Measurements from ENCODE around the gene POLR1E.

POLR1E gene

GRCh38 chr9:37528652-37529471 lies 43.1 kb downstream of the POLR1E start:
- peak overlapping the region; percentile 22 to 42 for H3K4me3 ChIP-seq (ENCODE audit: low read length in 2 of 2)
- H3K9ac ChIP-seq (ENCODE audit: low read depth in 1 of 2, low read length in 2 of 2) = peak overlapping the region in 1 of 2 donors; percentile 54
- H3K9me3 ChIP-seq (ENCODE audit: control insufficient read depth in 2 of 2, low read length in 2 of 2) = no peaks in the 10 kb centered on the region
- peaks cover 3 to 13% of the 10 kb centered on the region in 2 donors for H3K36me3 ChIP-seq (ENCODE audit: control insufficient read depth in 2 of 2, insufficient read depth in 2 of 2, low read length in 2 of 2)
- peak overlapping the region; percentile 38 to 71 for H3K27ac ChIP-seq (ENCODE audit: low read depth in 2 of 2, low read length in 2 of 2)
- no peaks in the 10 kb centered on the region for H3K27me3 ChIP-seq (ENCODE audit: control insufficient read depth in 2 of 2, insufficient read depth in 2 of 2, low read length in 2 of 2)
- H3K4me1 ChIP-seq (ENCODE audit: control insufficient read depth in 2 of 2, insufficient read depth in 2 of 2, low read length in 2 of 2) = peaks cover 0 to 3% of the 10 kb centered on the region in 2 donors

- no peaks in the 10 kb centered on the region for H3K9me3 ChIP-seq (ENCODE audit: control insufficient read depth in 2 of 2, low read length in 2 of 2)
- no peak overlapping the region for H3K9ac ChIP-seq (ENCODE audit: low read depth in 1 of 2, low read length in 2 of 2)
- H3K27me3 ChIP-seq (ENCODE audit: control insufficient read depth in 2 of 2, insufficient read depth in 2 of 2, low read length in 2 of 2) = no peaks in the 10 kb centered on the region
- H3K27ac ChIP-seq (ENCODE audit: low read depth in 2 of 2, low read length in 2 of 2) = peak overlapping the region; percentile 39 to 69
- H3K36me3 ChIP-seq (ENCODE audit: control insufficient read depth in 2 of 2, insufficient read depth in 2 of 2, low read length in 2 of 2) = peaks cover 3 to 12% of the 10 kb centered on the region in 2 donors
- H3K4me1 ChIP-seq (ENCODE audit: control insufficient read depth in 2 of 2, insufficient read depth in 2 of 2, low read length in 2 of 2) = peaks cover 0 to 3% of the 10 kb centered on the region in 2 donors
- peak overlapping the region in 1 of 2 donors; percentile 33 for H3K4me3 ChIP-seq (ENCODE audit: low read length in 2 of 2)
These were observed 46.0 kb downstream of the POLR1E start for GRCh38 chr9:37531699-37532098.

GRCh38 chr9:37534412-37534811 lies 48.7 kb downstream of the POLR1E start:
- no peak overlapping the region for H3K27ac ChIP-seq (ENCODE audit: low read depth in 2 of 2, low read length in 2 of 2)
- H3K36me3 ChIP-seq (ENCODE audit: control insufficient read depth in 2 of 2, insufficient read depth in 2 of 2, low read length in 2 of 2) = peaks cover 0 to 14% of the 10 kb centered on the region in 2 donors
- no peak overlapping the region for H3K9ac ChIP-seq (ENCODE audit: low read depth in 1 of 2, low read length in 2 of 2)
- H3K4me1 ChIP-seq (ENCODE audit: control insufficient read depth in 2 of 2, insufficient read depth in 2 of 2, low read length in 2 of 2) = no peaks in the 10 kb centered on the region
- no peaks in the 10 kb centered on the region for H3K9me3 ChIP-seq (ENCODE audit: control insufficient read depth in 2 of 2, low read length in 2 of 2)
- no peaks in the 10 kb centered on the region for H3K27me3 ChIP-seq (ENCODE audit: control insufficient read depth in 2 of 2, insufficient read depth in 2 of 2, low read length in 2 of 2)
- H3K4me3 ChIP-seq (ENCODE audit: low read length in 2 of 2) = no peak overlapping the region

GRCh38 chr9:37534901-37535300 lies 49.2 kb downstream of the POLR1E start:
- H3K9ac ChIP-seq (ENCODE audit: low read depth in 1 of 2, low read length in 2 of 2) = no peak overlapping the region
- H3K27me3 ChIP-seq (ENCODE audit: control insufficient read depth in 2 of 2, insufficient read depth in 2 of 2, low read length in 2 of 2) = no peaks in the 10 kb centered on the region
- no peak overlapping the region for H3K4me3 ChIP-seq (ENCODE audit: low read length in 2 of 2)
- peaks cover 0 to 14% of the 10 kb centered on the region in 2 donors for H3K36me3 ChIP-seq (ENCODE audit: control insufficient read depth in 2 of 2, insufficient read depth in 2 of 2, low read length in 2 of 2)
- H3K4me1 ChIP-seq (ENCODE audit: control insufficient read depth in 2 of 2, insufficient read depth in 2 of 2, low read length in 2 of 2) = no peaks in the 10 kb centered on the region
- no peaks in the 10 kb centered on the region for H3K9me3 ChIP-seq (ENCODE audit: control insufficient read depth in 2 of 2, low read length in 2 of 2)
- no peak overlapping the region for H3K27ac ChIP-seq (ENCODE audit: low read depth in 2 of 2, low read length in 2 of 2)

GRCh38 chr9:37538099-37538498 lies 52.4 kb downstream of the POLR1E start:
- Histone ChIP-seq H3K27me3 (ENCODE audit: control insufficient read depth in 2 of 2, insufficient read depth in 2 of 2, low read length in 2 of 2) (no peaks in the 10 kb centered on the region), H3K9ac (ENCODE audit: low read depth in 1 of 2, low read length in 2 of 2) (no peak overlapping the region), H3K27ac (ENCODE audit: low read depth in 2 of 2, low read length in 2 of 2) (no peak overlapping the region), H3K4me3 (ENCODE audit: low read length in 2 of 2) (no peak overlapping the region), H3K36me3 (ENCODE audit: control insufficient read depth in 2 of 2, insufficient read depth in 2 of 2, low read length in 2 of 2) (peaks cover 0 to 14% of the 10 kb centered on the region in 2 donors), H3K9me3 (ENCODE audit: control insufficient read depth in 2 of 2, low read length in 2 of 2) (no peaks in the 10 kb centered on the region), H3K4me1 (ENCODE audit: control insufficient read depth in 2 of 2, insufficient read depth in 2 of 2, low read length in 2 of 2) (peaks cover 0 to 5% of the 10 kb centered on the region in 2 donors)

- Histone ChIP-seq H3K27ac (ENCODE audit: low read depth in 2 of 2, low read length in 2 of 2) (no peak overlapping the region), H3K9ac (ENCODE audit: low read depth in 1 of 2, low read length in 2 of 2) (no peak overlapping the region), H3K9me3 (ENCODE audit: control insufficient read depth in 2 of 2, low read length in 2 of 2) (no peaks in the 10 kb centered on the region), H3K4me3 (ENCODE audit: low read length in 2 of 2) (no peak overlapping the region), H3K4me1 (ENCODE audit: control insufficient read depth in 2 of 2, insufficient read depth in 2 of 2, low read length in 2 of 2) (peaks cover 0 to 5% of the 10 kb centered on the region in 2 donors), H3K27me3 (ENCODE audit: control insufficient read depth in 2 of 2, insufficient read depth in 2 of 2, low read length in 2 of 2) (no peaks in the 10 kb centered on the region), H3K36me3 (ENCODE audit: control insufficient read depth in 2 of 2, insufficient read depth in 2 of 2, low read length in 2 of 2) (peaks cover 0 to 14% of the 10 kb centered on the region in 2 donors)
These were observed 53.9 kb downstream of the POLR1E start for GRCh38 chr9:37539634-37540033.

- peaks cover 0 to 5% of the 10 kb centered on the region in 2 donors for H3K4me1 ChIP-seq (ENCODE audit: control insufficient read depth in 2 of 2, insufficient read depth in 2 of 2, low read length in 2 of 2)
- H3K4me3 ChIP-seq (ENCODE audit: low read length in 2 of 2) = no peak overlapping the region
- no peaks in the 10 kb centered on the region for H3K27me3 ChIP-seq (ENCODE audit: control insufficient read depth in 2 of 2, insufficient read depth in 2 of 2, low read length in 2 of 2)
- H3K36me3 ChIP-seq (ENCODE audit: control insufficient read depth in 2 of 2, insufficient read depth in 2 of 2, low read length in 2 of 2) = peaks cover 0 to 14% of the 10 kb centered on the region in 2 donors
- H3K9ac ChIP-seq (ENCODE audit: low read depth in 1 of 2, low read length in 2 of 2) = no peak overlapping the region
- no peak overlapping the region for H3K27ac ChIP-seq (ENCODE audit: low read depth in 2 of 2, low read length in 2 of 2)
- H3K9me3 ChIP-seq (ENCODE audit: control insufficient read depth in 2 of 2, low read length in 2 of 2) = no peaks in the 10 kb centered on the region
These were observed 54.9 kb downstream of the POLR1E start for GRCh38 chr9:37540634-37541033.

- H3K27ac ChIP-seq (ENCODE audit: low read depth in 2 of 2, low read length in 2 of 2) = no peak overlapping the region
- peaks cover 0 to 8% of the 10 kb centered on the region in 2 donors for H3K36me3 ChIP-seq (ENCODE audit: control insufficient read depth in 2 of 2, insufficient read depth in 2 of 2, low read length in 2 of 2)
- H3K9ac ChIP-seq (ENCODE audit: low read depth in 1 of 2, low read length in 2 of 2) = no peak overlapping the region
- no peaks in the 10 kb centered on the region for H3K9me3 ChIP-seq (ENCODE audit: control insufficient read depth in 2 of 2, low read length in 2 of 2)
- peaks cover 0 to 5% of the 10 kb centered on the region in 2 donors for H3K4me1 ChIP-seq (ENCODE audit: control insufficient read depth in 2 of 2, insufficient read depth in 2 of 2, low read length in 2 of 2)
- H3K27me3 ChIP-seq (ENCODE audit: control insufficient read depth in 2 of 2, insufficient read depth in 2 of 2, low read length in 2 of 2) = no peaks in the 10 kb centered on the region
- H3K4me3 ChIP-seq (ENCODE audit: low read length in 2 of 2) = no peak overlapping the region
These were observed 55.7 kb downstream of the POLR1E start for GRCh38 chr9:37541465-37541864.

- no peak overlapping the region for H3K27ac ChIP-seq (ENCODE audit: low read depth in 2 of 2, low read length in 2 of 2)
- no peaks in the 10 kb centered on the region for H3K9me3 ChIP-seq (ENCODE audit: control insufficient read depth in 2 of 2, low read length in 2 of 2)
- H3K9ac ChIP-seq (ENCODE audit: low read depth in 1 of 2, low read length in 2 of 2) = no peak overlapping the region
- no peaks in the 10 kb centered on the region for H3K27me3 ChIP-seq (ENCODE audit: control insufficient read depth in 2 of 2, insufficient read depth in 2 of 2, low read length in 2 of 2)
- H3K4me3 ChIP-seq (ENCODE audit: low read length in 2 of 2) = no peak overlapping the region
- peaks cover 0 to 5% of the 10 kb centered on the region in 2 donors for H3K4me1 ChIP-seq (ENCODE audit: control insufficient read depth in 2 of 2, insufficient read depth in 2 of 2, low read length in 2 of 2)
- no peaks in the 10 kb centered on the region for H3K36me3 ChIP-seq (ENCODE audit: control insufficient read depth in 2 of 2, insufficient read depth in 2 of 2, low read length in 2 of 2)
These were observed 56.7 kb downstream of the POLR1E start for GRCh38 chr9:37542488-37542887.

GRCh38 chr9:37542895-37543294 lies 57.1 kb downstream of the POLR1E start:
- no peaks in the 10 kb centered on the region for H3K36me3 ChIP-seq (ENCODE audit: control insufficient read depth in 2 of 2, insufficient read depth in 2 of 2, low read length in 2 of 2)
- H3K27ac ChIP-seq (ENCODE audit: low read depth in 2 of 2, low read length in 2 of 2) = no peak overlapping the region
- no peak overlapping the region for H3K4me3 ChIP-seq (ENCODE audit: low read length in 2 of 2)
- H3K4me1 ChIP-seq (ENCODE audit: control insufficient read depth in 2 of 2, insufficient read depth in 2 of 2, low read length in 2 of 2) = peaks cover 0 to 5% of the 10 kb centered on the region in 2 donors
- no peaks in the 10 kb centered on the region for H3K27me3 ChIP-seq (ENCODE audit: control insufficient read depth in 2 of 2, insufficient read depth in 2 of 2, low read length in 2 of 2)
- H3K9ac ChIP-seq (ENCODE audit: low read depth in 1 of 2, low read length in 2 of 2) = no peak overlapping the region
- no peaks in the 10 kb centered on the region for H3K9me3 ChIP-seq (ENCODE audit: control insufficient read depth in 2 of 2, low read length in 2 of 2)
